Spleen (tissue), 11 donors: ENCODE data around the gene ATP8A2. TPM values are rescaled to one million over a fixed set of nuclear protein-coding genes. Genes with fewer than 3 reads are reported as not detected.

Experiments
- DNase-seq: peaks from one replicate; pipeline ENCODE4 v3.0.0-alpha.2; 2020
- H3K27ac ChIP-seq, 8 donors: fragments of 200-600 bp; sonication (generic) in 7 of 8; 1 replicate in 4 of 8; 2 replicates in 4 of 8; pipeline versions ENCODE4 v1.5.0 to v1.8.0; 2016 to 2021; ENCODE audit warnings: inconsistent platforms in 4 of 8, mild to moderate bottlenecking in 4 of 8, moderate library complexity in 1 of 8
- H3K27me3 ChIP-seq, 7 donors: fragments of 200-600 bp; sonication (generic) in 6 of 7; replicated peaks in 1 of 7; 1 replicate in 4 of 7; 2 replicates in 3 of 7; pipeline versions ENCODE4 v1.5.0 to v1.8.0; 2016 to 2021; ENCODE audit warnings: inconsistent platforms in 3 of 7, mild to moderate bottlenecking in 1 of 7
- H3K36me3 ChIP-seq, 6 donors: fragments of 200-600 bp; sonication (generic) in 5 of 6; 1 replicate in 4 of 6; 2 replicates in 2 of 6; pipeline versions ENCODE4 v1.5.0 to v1.8.0; 2016 to 2021; ENCODE audit warnings: inconsistent platforms in 2 of 6
- H3K4me1 ChIP-seq, 6 donors: fragments of 200-600 bp; sonication (generic) in 5 of 6; 1 replicate in 3 of 6; 2 replicates in 3 of 6; pipeline versions ENCODE4 v1.5.0 to v1.8.0; 2016 to 2021; ENCODE audit warnings: inconsistent platforms in 3 of 6
- H3K4me3 ChIP-seq, 8 donors: fragments of 200-600 bp; sonication (generic) in 7 of 8; 1 replicate in 4 of 8; 2 replicates in 4 of 8; pipeline versions ENCODE4 v1.5.0 to v1.8.0; 2016 to 2021; ENCODE audit warnings: inconsistent platforms in 4 of 8, mild to moderate bottlenecking in 4 of 8, moderate library complexity in 2 of 8
- H3K9me3 ChIP-seq, 8 donors: fragments of 200-600 bp; sonication (generic) in 7 of 8; 1 replicate in 4 of 8; 2 replicates in 4 of 8; pipeline versions ENCODE4 v1.5.0 to v1.8.0; 2016 to 2021; ENCODE audit warnings: inconsistent platforms in 4 of 8
- CTCF ChIP-seq, 11 experiments: fragments of 200-600 bp in 7 of 11; fragments of 450-650 bp in 4 of 11; sonication (generic) in 4 of 11; IDR thresholded peaks in 8 of 11; conservative IDR thresholded peaks in 3 of 11; 1 replicate in 7 of 11; 2 replicates in 4 of 11; pipeline versions ENCODE4 v1.4.0 to v1.8.0; 2016 to 2021; ENCODE audit warnings: antibody characterized with exemption in 11 of 11, inconsistent platforms in 4 of 11, mild to moderate bottlenecking in 1 of 11
- POLR2A ChIP-seq, 3 donors: fragments of 450-650 bp; IDR thresholded peaks; one replicate each; pipeline ENCODE4 v1.5.1; 2017; ENCODE audit warnings: antibody characterized with exemption in 3 of 3, mild to moderate bottlenecking in 1 of 3
- POLR2AphosphoS5 ChIP-seq, 3 donors: sonication (generic); formaldehyde crosslinking; IDR thresholded peaks; one replicate each; pipeline ENCODE4 v1.5.1; 2017; ENCODE audit warnings: antibody characterized with exemption in 3 of 3
- WGBS, 5 donors: extraction: QIAGEN DNeasy Blood & Tissue Kit in 3 of 5; methylation state at CpG; one replicate each; pipeline versions ENCODE4 v1.1.5 to v1.1.7; 2013 to 2018; 5-methylcytosine and 5-hydroxymethylcytosine counted together
- intact Hi-C: fragments of 100-400 bp; cut with DNase I; formaldehyde crosslinking; loops from one replicate; pipeline ENCODE4 v1.15.0; 2023; ENCODE audit warnings: low total_unique reads
- polyA plus RNA-seq, 3 donors: library from polyadenylated mRNA; stranded (reverse); fragments of 200-250 nt; gene quantifications; one replicate each; pipeline ENCODE4 v1.2.1, GENCODE V29; 2013
- total RNA-seq, 7 donors: library from RNA; depleted of rRNA in 3 of 7; stranded (reverse); fragments of >200 nt in 3 of 7; fragmentation: NEBNext Ultra II Directional in 4 of 7; extraction: Animal tissue kit (Norgen Biotek cat#: 25700) in 4 of 7; gene quantifications; one replicate each; pipeline versions ENCODE4 v1.1.0 to v1.2.1, GENCODE V29; 2016 to 2021
- donor health status: healthy with polysubstance abuse.
- donor health status: DM: no; HTN: no; CAD: no; lungs with moderate emphysema.
- donor health status: DM: no; HTN: no; CAD: no.
- donor health status: Bipolar disorder and iron deficiency.
- donor health status: healthy.
- donor health status: DM: no; HTN: no; CAD: no.
- donor health status: DM: yes; HTN: yes; CAD: no.

ATP8A2 gene
- total and polyA plus RNA-seq, 10 donors = 0.09 to 0.46 (median 0.25) TPM

- intact Hi-C loops = no loop called here
- no peak overlapping the region for H3K27ac ChIP-seq
- TF ChIP-seq POLR2A (IDR thresholded peaks at IDR 0.05) (no peak), POLR2AphosphoS5 (IDR thresholded peaks at IDR 0.05) (no peak), CTCF (IDR thresholded peaks at IDR 0.05 in 8 of 11, conservative IDR thresholded peaks at IDR 0.05 in 3 of 11) (no peak)
- no peak overlapping the region for H3K4me3 ChIP-seq
- WGBS, 5 donors = 20 to 43% (median 29%) methylated on average over 8 of the region's 8 CpGs
- H3K36me3 ChIP-seq = no peaks in the 10 kb centered on the region
- H3K4me1 ChIP-seq = peaks cover 0 to 10% (median 8%) of the 10 kb centered on the region in 6 donors
- no peak for DNase-seq
- no peaks in the 10 kb centered on the region for H3K9me3 ChIP-seq
- peaks cover 0 to 7% (median 0%) of the 10 kb centered on the region in 7 donors for H3K27me3 ChIP-seq
Observed at GRCh38 chr13:25752957-25753551, 381.3 kb downstream of the ATP8A2 start.

- DNase-seq = no peak
- no peak overlapping the region for H3K27ac ChIP-seq
- WGBS, 5 donors = 75 to 88% (median 79%) methylated on average over 7 of the region's 7 CpGs
Observed at GRCh38 chr13:25753976-25754375, 382.2 kb downstream of the ATP8A2 start.

GRCh38 chr13:25756251-25756650 lies 384.5 kb downstream of the ATP8A2 start:
- Histone ChIP-seq H3K9me3 (no peaks in the 10 kb centered on the region), H3K4me3 (no peak overlapping the region), H3K27ac (no peak overlapping the region), H3K4me1 (peaks cover 0 to 10% (median 8%) of the 10 kb centered on the region in 6 donors), H3K27me3 (peaks cover 0 to 7% (median 0%) of the 10 kb centered on the region in 7 donors), H3K36me3 (no peaks in the 10 kb centered on the region)
- no peak for TF ChIP-seq POLR2AphosphoS5 (IDR thresholded peaks at IDR 0.05)
- WGBS, 5 donors = 82 to 88% (median 87%) methylated on average over 5 of the region's 5 CpGs
- intact Hi-C loops = no loop called here
- DNase-seq = no peak

More at GRCh38 chr13:25753976-25754375, 382.2 kb downstream of the ATP8A2 start:
- Histone ChIP-seq H3K36me3 (no peaks in the 10 kb centered on the region), H3K4me3 (no peak overlapping the region), H3K4me1 (peaks cover 0 to 10% (median 8%) of the 10 kb centered on the region in 6 donors), H3K9me3 (no peaks in the 10 kb centered on the region), H3K27me3 (peaks cover 0 to 7% (median 0%) of the 10 kb centered on the region in 7 donors)
- TF ChIP-seq CTCF (IDR thresholded peaks at IDR 0.05 in 8 of 11, conservative IDR thresholded peaks at IDR 0.05 in 3 of 11) (no peak), POLR2AphosphoS5 (IDR thresholded peaks at IDR 0.05) (no peak)
- intact Hi-C loops = no loop called here

- Histone ChIP-seq H3K27me3 (peaks cover 0 to 7% (median 0%) of the 10 kb centered on the region in 7 donors), H3K27ac (no peak overlapping the region), H3K4me3 (no peak overlapping the region), H3K36me3 (no peaks in the 10 kb centered on the region), H3K4me1 (peaks cover 0 to 10% (median 8%) of the 10 kb centered on the region in 6 donors), H3K9me3 (no peaks in the 10 kb centered on the region)
- WGBS, 5 donors = 86 to 91% (median 90%) methylated on average over 8 of the region's 8 CpGs
- no peak for DNase-seq
- intact Hi-C loops = no loop called here
- TF ChIP-seq POLR2AphosphoS5 (IDR thresholded peaks at IDR 0.05) (no peak), POLR2A (IDR thresholded peaks at IDR 0.05) (no peak)
Observed at GRCh38 chr13:25756912-25757311, 385.1 kb downstream of the ATP8A2 start.

GRCh38 chr13:25761041-25761440 lies 389.3 kb downstream of the ATP8A2 start:
- no peaks in the 10 kb centered on the region for H3K36me3 ChIP-seq
- TF ChIP-seq POLR2A (IDR thresholded peaks at IDR 0.05) (no peak), CTCF (IDR thresholded peaks at IDR 0.05 in 8 of 11, conservative IDR thresholded peaks at IDR 0.05 in 3 of 11) (no peak)
- no peak overlapping the region for H3K4me3 ChIP-seq
- peaks cover 0 to 4% (median 0%) of the 10 kb centered on the region in 8 donors for H3K9me3 ChIP-seq
- 79 to 89% (median 86%) methylated on average over 3 of the region's 3 CpGs for WGBS, 5 donors
- no peaks in the 10 kb centered on the region for H3K4me1 ChIP-seq
- peaks cover 0 to 7% (median 0%) of the 10 kb centered on the region in 7 donors for H3K27me3 ChIP-seq
- H3K27ac ChIP-seq = no peak overlapping the region
- DNase-seq = no peak
- intact Hi-C loops = no loop called here
